ENCODE data around the gene EFS.
A peak's percentile ranks its signal among the peaks of the same experiment; 100 is the strongest.

Gene EFS

GRCh38 chr14:23316300-23316699 lies 48.7 kb downstream of the EFS start:
- no peak for TF ChIP-seq CTCF (IDR thresholded peaks at IDR 0.05; ENCODE audit: low read depth, low read length)
- H3K4me3 ChIP-seq (ENCODE audit: low read depth, low read length) = no peak overlapping the region

DNA sequence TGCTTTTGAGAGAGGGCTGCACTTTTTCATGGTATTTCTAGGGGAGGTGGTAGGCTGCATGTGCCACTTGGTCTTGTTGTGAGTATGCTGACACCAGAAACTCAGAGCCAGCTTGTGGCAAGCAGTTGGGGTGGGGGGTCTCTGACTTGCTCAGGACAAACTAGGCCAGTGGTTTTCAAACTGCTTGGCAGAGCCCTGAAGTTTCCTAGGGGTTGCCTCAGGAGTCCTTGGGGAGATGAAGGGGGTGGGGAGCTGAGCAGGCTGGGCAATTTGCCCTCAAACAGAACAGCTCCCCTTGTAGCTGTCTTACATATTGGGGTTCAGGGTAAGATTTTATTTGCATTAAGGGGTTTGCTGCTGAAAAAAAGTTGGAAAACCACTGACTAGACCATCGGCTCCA lies 54.4 kb downstream of the EFS start:
- H3K4me3 ChIP-seq (ENCODE audit: low read depth, low read length) = no peak overlapping the region
- no peak for TF ChIP-seq CTCF (IDR thresholded peaks at IDR 0.05; ENCODE audit: low read depth, low read length)

DNA sequence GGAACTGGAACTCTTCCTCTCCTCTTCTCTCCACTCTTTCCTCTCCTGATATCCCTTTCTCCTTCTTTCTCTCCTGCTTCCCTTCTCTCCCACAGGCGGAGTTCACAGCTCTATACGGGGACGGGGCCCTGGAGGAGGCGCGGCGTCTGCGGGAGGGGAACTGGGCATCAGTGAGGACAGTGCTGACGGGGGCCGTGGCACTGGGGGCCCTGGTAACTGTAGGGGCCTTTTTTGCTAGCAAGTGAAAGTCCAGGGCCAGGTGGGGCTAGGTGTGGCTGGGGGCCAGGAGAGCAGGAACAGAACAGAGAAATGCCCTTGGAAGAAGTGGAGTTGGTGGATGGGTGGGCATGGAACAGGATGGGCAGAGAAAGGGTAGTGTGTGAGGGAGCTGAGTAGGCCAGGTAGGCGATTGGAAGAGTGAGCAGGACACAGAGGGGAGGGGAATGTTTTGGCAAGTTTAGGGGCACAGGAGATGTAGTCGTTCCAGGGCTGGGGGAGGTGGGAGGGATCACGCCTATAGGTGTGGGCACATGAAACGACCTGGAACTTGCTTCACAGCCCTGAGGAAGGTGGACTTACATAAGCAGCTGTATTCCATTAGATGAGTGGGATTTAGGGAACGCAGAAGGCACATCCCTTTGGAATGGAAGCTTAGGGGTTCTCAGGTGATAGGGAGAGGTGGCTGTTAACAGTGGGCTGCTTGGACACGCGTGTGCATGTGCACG lies 56.1 kb downstream of the EFS start:
- H3K4me3 ChIP-seq (ENCODE audit: low read depth, low read length) = peak overlapping the region; percentile 97; the same call in 1 of the 2 replicates
- TF ChIP-seq CTCF (IDR thresholded peaks at IDR 0.05; ENCODE audit: low read depth, low read length) = no peak

- peak overlapping the region; percentile 97 for H3K4me3 ChIP-seq (ENCODE audit: low read depth, low read length)
- TF ChIP-seq CTCF (IDR thresholded peaks at IDR 0.05; ENCODE audit: low read depth, low read length) = no peak
These were observed 57.0 kb downstream of the EFS start for GRCh38 chr14:23307687-23308644.

DNA sequence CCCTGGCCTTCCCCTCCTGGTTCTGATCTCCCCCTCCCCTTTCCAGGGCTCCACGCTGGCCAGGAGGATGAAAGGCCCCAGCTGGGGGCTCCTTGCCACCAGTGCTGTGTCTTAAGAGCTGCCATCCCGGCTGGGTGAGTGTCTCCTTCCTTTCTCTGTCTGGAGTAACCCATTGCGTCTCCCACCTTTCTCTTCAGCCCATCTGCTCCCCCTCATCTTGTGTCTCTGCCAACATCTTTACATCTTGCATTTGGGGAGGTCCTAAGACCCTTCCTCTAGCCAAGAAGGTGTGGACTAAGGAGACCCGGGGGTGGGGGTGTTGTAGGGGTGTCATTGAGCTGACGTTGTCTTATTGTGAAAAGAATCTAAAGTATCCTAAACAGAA lies 57.8 kb downstream of the EFS start:
- peak overlapping the region; percentile 97 for H3K4me3 ChIP-seq (ENCODE audit: low read depth, low read length)
- TF ChIP-seq CTCF (IDR thresholded peaks at IDR 0.05; ENCODE audit: low read depth, low read length) = no peak

DNA sequence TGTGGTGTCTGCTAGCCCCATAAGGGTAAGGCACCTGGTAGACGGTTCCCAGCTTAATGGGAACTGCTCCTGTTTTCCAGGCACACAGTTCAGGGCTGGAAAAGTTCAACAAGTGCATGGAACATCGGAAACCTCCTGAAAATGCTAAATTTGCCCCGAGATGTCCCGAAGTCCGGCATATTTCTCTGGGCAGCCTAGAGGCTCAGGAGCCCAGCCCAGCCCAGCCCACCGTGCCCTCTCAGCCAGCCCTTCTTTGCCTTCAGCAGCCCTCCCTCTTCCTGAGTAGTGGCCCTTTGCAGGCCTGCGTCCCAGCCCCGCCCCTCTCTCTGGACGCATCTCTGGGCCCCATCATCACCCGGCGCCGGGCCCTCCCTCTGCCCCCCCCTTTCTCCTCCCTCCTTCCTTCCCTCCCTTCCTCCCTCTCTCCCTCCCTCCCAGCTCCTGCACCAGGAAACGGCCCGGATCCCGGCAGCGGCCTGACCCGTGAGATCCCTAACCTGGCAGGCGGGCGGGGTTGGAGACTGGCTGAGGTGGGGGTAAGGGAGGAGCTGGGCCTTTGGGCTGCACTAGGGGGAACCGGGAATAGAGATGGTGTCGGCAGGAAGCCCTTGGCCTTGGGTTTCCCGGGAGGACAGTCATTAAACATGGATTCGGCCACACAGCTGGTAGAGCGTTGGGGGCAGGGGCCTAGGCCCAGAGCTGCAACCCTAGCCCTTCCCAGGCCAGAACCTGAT lies 58.4 kb downstream of the EFS start, which contains the start of gene BCL2L2:
BCL2L2 (plus strand) TSS at position 422 of the 734 bp plus-strand sequence. CDS start 935 bp downstream, outside the sequence.
- no peak for TF ChIP-seq CTCF (IDR thresholded peaks at IDR 0.05; ENCODE audit: low read depth, low read length)
- H3K4me3 ChIP-seq (ENCODE audit: low read depth, low read length) = peak within 1 kb of the TSS; percentile 97
